Prostate gland (tissue), 2 donors: ENCODE results near the gene PTMA.
"Not testable (repeated sequence)": the region's sequence is repeated elsewhere in the genome, so short reads cannot be mapped to it uniquely, and the experiment has no call there.

ENCODE experiments used
- CTCF ChIP-seq, 4 experiments: fragments of 200-600 bp in 2 of 4; fragments of 450-650 bp in 2 of 4; sonication (generic) in 2 of 4; IDR thresholded peaks; 1 replicate in 3 of 4; 2 replicates in 1 of 4; pipeline ENCODE4 v1.5.1; 2016 to 2019; ENCODE audit warnings: antibody characterized with exemption in 4 of 4, mild to moderate bottlenecking in 2 of 4, moderate library complexity in 2 of 4
- POLR2A ChIP-seq: fragments of 450-650 bp; IDR thresholded peaks from one replicate; pipeline ENCODE4 v1.6.1; 2016; ENCODE audit warnings: antibody characterized with exemption, mild to moderate bottlenecking

DNA sequence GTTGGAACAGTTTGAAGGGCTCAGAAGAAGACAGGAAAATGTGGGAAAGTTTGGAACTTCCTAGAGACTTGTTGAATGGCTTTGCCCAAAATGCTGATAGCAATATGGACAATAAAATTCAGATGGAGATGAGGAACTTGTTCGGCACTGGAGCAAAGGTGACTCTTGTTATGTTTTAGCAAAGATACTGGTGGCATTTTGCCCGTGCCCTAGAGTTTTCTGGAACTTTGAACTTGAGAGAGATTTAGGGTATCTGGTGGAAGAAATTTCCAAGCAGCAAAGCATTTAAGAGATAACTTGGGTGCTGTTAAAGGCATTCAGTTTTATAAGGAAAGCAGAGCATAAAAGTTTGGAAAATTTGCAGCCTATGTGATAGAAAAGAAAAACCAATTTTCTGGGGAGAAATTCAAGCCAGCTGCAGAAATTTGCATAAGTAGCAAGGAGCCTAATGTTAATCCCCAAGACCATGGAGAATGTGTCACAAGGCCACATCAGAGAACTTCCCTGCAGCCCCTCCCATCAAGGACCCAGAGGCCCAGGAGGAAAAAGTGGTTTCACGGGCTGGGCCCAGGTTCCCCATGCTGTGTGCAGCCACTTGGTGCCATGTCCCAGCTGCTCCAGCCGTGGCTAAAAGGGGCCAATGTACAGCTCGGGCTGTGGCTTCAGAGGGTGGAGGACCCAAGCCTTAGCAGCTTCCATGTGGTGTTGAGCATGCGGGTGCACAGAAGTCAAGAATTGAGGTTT lies 40.0 kb downstream of the PTMA start:
- TF ChIP-seq CTCF (IDR thresholded peaks at IDR 0.05); POLR2A: not testable (repeated sequence)
